Natural killer cell (primary cell): ENCODE data around the gene PRKCQ. TPM values are rescaled to one million over a fixed set of nuclear protein-coding genes. Genes with fewer than 3 reads are reported as not detected.

Experiments used
- ATAC-seq, 3 donors: fragments of 150-1000 bp in 2 of 3; fragments of 200-7000 bp in 1 of 3; cut with Tn5 transposase; 1 replicate in 1 of 3; 2 replicates in 2 of 3; pipeline ENCODE4 v1.10.0; 2021; ENCODE audit warnings: mild to moderate bottlenecking in 2 of 3, moderate library complexity in 2 of 3
- DNase-seq, 2 donors: peaks; one replicate each; pipeline versions ENCODE4 v3.0.0 to v3.0.0-alpha.2; 2013 to 2021; ENCODE audit warnings: mixed read lengths in 1 of 2
- H3K27ac ChIP-seq: one replicate; pipeline ENCODE4 v1.5.1; 2013; ENCODE audit warnings: mild to moderate bottlenecking, low read length
- H3K27me3 ChIP-seq: one replicate; pipeline ENCODE4 v1.6.1; 2013; ENCODE audit warnings: low read length; ENCODE audit not compliant: control insufficient read depth, insufficient read depth
- H3K36me3 ChIP-seq: one replicate; pipeline ENCODE4 v1.6.1; 2013; ENCODE audit warnings: low read length; ENCODE audit not compliant: control insufficient read depth, insufficient read depth
- H3K4me1 ChIP-seq: one replicate; pipeline ENCODE4 v1.6.1; 2013; ENCODE audit warnings: low read length; ENCODE audit not compliant: control insufficient read depth, insufficient read depth
- H3K4me3 ChIP-seq: one replicate; pipeline ENCODE4 v1.5.1; 2013; ENCODE audit warnings: low read length
- H3K9me3 ChIP-seq: one replicate; pipeline ENCODE4 v1.6.1; 2013; ENCODE audit warnings: low read length; ENCODE audit not compliant: control insufficient read depth, insufficient read depth
- H3K27ac Mint-ChIP-seq, 2 donors: one replicate each; pipeline ENCODE4 v1.8.0; 2022; ENCODE audit warnings: mild to moderate bottlenecking in 2 of 2, mixed read lengths in 2 of 2, moderate library complexity in 1 of 2
- H3K27me3 Mint-ChIP-seq, 2 donors: one replicate each; pipeline ENCODE4 v1.8.0; 2022; ENCODE audit warnings: low read depth in 2 of 2, mixed read lengths in 2 of 2
- H3K36me3 Mint-ChIP-seq: one replicate; pipeline ENCODE4 v1.8.0; 2022; ENCODE audit warnings: mixed read lengths
- H3K4me1 Mint-ChIP-seq, 2 donors: one replicate each; pipeline ENCODE4 v1.8.0; 2022; ENCODE audit warnings: mixed read lengths in 2 of 2
- H3K4me3 Mint-ChIP-seq: one replicate; pipeline ENCODE4 v1.8.0; 2022; ENCODE audit warnings: mild to moderate bottlenecking, moderate library complexity, mixed read lengths
- H3K9me3 Mint-ChIP-seq, 2 donors: one replicate each; pipeline ENCODE4 v1.8.0; 2022; ENCODE audit warnings: mixed read lengths in 2 of 2
- CTCF ChIP-seq: fragments of 200-600 bp; IDR thresholded peaks from one replicate; pipeline ENCODE4 v1.8.0; 2022; ENCODE audit warnings: antibody characterized with exemption
- WGBS: methylation state at CpG from one replicate; pipeline ENCODE4 v1.1.7; 2013; ENCODE audit warnings: missing lambda C conversion rate; ENCODE audit not compliant: insufficient coverage; 5-methylcytosine and 5-hydroxymethylcytosine counted together
- intact Hi-C: fragments of 100-400 bp; cut with micrococcal nuclease; formaldehyde crosslinking; loops from one replicate; pipeline ENCODE4 v1.14.2; 2022
- total RNA-seq, 4 donors: library from RNA; stranded (reverse); fragments of 120-200 nt in 1 of 4; gene quantifications; one replicate each; pipeline versions ENCODE4 v1.2.3 to v1.2.4, GENCODE V29; 2013 to 2022

PRKCQ gene
- total RNA-seq, 3 donors from 2014 or later (not counting 1 experiment from before 2014, with no cell fraction given): 46.5 to 69.5 (median 61.3) TPM

- intact Hi-C loops: no loop called here
Measured at GRCh38 chr10:6615971-6616370, 35.9 kb upstream of the PRKCQ start.

GRCh38 chr10:6612371-6612770, 32.3 kb upstream of the PRKCQ start:
- Histone ChIP-seq H3K9me3 (no peaks in the 10 kb centered on the region), H3K36me3 (no peaks in the 10 kb centered on the region), H3K4me3 (no peak overlapping the region), H3K27me3 (no peaks in the 10 kb centered on the region), H3K4me1 (peaks cover 7% of the 10 kb centered on the region), H3K27ac (no peak overlapping the region)
- peak; percentile 64 to 92 (median 85) for ATAC-seq
- intact Hi-C loops: no loop called here
- WGBS: 25% methylated on average over 2 of the region's 2 CpGs
- H3K36me3 Mint-ChIP-seq: peaks cover 6% of the 10 kb centered on the region
- H3K4me3 Mint-ChIP-seq: peak overlapping the region; percentile 64
- TF ChIP-seq CTCF: no peak
- H3K9me3 Mint-ChIP-seq: peaks cover 3 to 4% of the 10 kb centered on the region in 2 donors
- DNase-seq: peak in 1 of 2 donors; percentile 67
- H3K27me3 Mint-ChIP-seq: no peaks in the 10 kb centered on the region
- peaks cover 38% of the 10 kb centered on the region in 2 donors for H3K4me1 Mint-ChIP-seq
- H3K27ac Mint-ChIP-seq: peak overlapping the region; percentile 11 to 55

More at GRCh38 chr10:6615971-6616370, 35.9 kb upstream of the PRKCQ start:
- H3K9me3 Mint-ChIP-seq: peaks cover 3% of the 10 kb centered on the region in 2 donors
- no peak overlapping the region for H3K4me3 Mint-ChIP-seq
- Histone ChIP-seq H3K4me1 (peaks cover 2% of the 10 kb centered on the region), H3K9me3 (no peaks in the 10 kb centered on the region), H3K4me3 (no peak overlapping the region), H3K27ac (no peak overlapping the region), H3K36me3 (no peaks in the 10 kb centered on the region), H3K27me3 (no peaks in the 10 kb centered on the region)
- H3K27ac Mint-ChIP-seq: no peak overlapping the region
- ATAC-seq: no peak
- TF ChIP-seq CTCF: no peak
- DNase-seq: no peak
- H3K36me3 Mint-ChIP-seq: no peaks in the 10 kb centered on the region
- WGBS: 53% methylated on average over 2 of the region's 4 CpGs
- peaks cover 29% of the 10 kb centered on the region in 2 donors for H3K4me1 Mint-ChIP-seq
- no peaks in the 10 kb centered on the region for H3K27me3 Mint-ChIP-seq

GRCh38 chr10:6610647-6611046, 30.6 kb upstream of the PRKCQ start:
- no peaks in the 10 kb centered on the region for H3K27me3 ChIP-seq
- no peak for DNase-seq
- H3K27ac ChIP-seq: no peak overlapping the region
- intact Hi-C loops: no loop called here
- peaks cover 6% of the 10 kb centered on the region for H3K36me3 Mint-ChIP-seq
- peak overlapping the region; percentile 4 to 45 for H3K27ac Mint-ChIP-seq
- peak overlapping the region; percentile 25 for H3K4me3 Mint-ChIP-seq
- TF ChIP-seq CTCF: no peak
- no peaks in the 10 kb centered on the region for H3K36me3 ChIP-seq
- H3K9me3 ChIP-seq: no peaks in the 10 kb centered on the region
- no peak overlapping the region for H3K4me3 ChIP-seq
- H3K27me3 Mint-ChIP-seq: no peaks in the 10 kb centered on the region
- peaks cover 38% of the 10 kb centered on the region in 2 donors for H3K4me1 Mint-ChIP-seq
- peak in 2 of 3 donors; percentile 39 to 43 for ATAC-seq
- peaks cover 12% of the 10 kb centered on the region for H3K4me1 ChIP-seq
- peaks cover 3 to 4% of the 10 kb centered on the region in 2 donors for H3K9me3 Mint-ChIP-seq

- H3K27me3 Mint-ChIP-seq: no peaks in the 10 kb centered on the region
Measured at GRCh38 chr10:6609625-6610024, 29.5 kb upstream of the PRKCQ start.

More at GRCh38 chr10:6609625-6610024, 29.5 kb upstream of the PRKCQ start:
- Mint-ChIP-seq H3K4me1 (peaks cover 33 to 38% of the 10 kb centered on the region in 2 donors), H3K27ac (peak overlapping the region in 1 of 2 donors; percentile 4), H3K36me3 (peaks cover 6% of the 10 kb centered on the region), H3K4me3 (no peak overlapping the region), H3K9me3 (peaks cover 3 to 4% of the 10 kb centered on the region in 2 donors)
- H3K9me3 ChIP-seq: no peaks in the 10 kb centered on the region
- H3K27me3 ChIP-seq: no peaks in the 10 kb centered on the region
- H3K4me3 ChIP-seq: no peak overlapping the region
- H3K27ac ChIP-seq: no peak overlapping the region
- TF ChIP-seq CTCF: no peak
- no peaks in the 10 kb centered on the region for H3K36me3 ChIP-seq
- intact Hi-C loops: no loop called here
- no peak for DNase-seq
- no peak for ATAC-seq
- H3K4me1 ChIP-seq: peaks cover 12% of the 10 kb centered on the region
